CD4-positive, alpha-beta T cell treated with Interferon gamma for 1 hour (primary cell): Measurements from ENCODE around the gene MATK.
"Not testable (repeated sequence)": the region's sequence is repeated elsewhere in the genome, so short reads cannot be mapped to it uniquely, and the experiment has no call there.

Experiments used
- DNase-seq: peaks from one replicate; pipeline ENCODE4 v3.0.0-alpha.2; 2020

The MATK gene

DNA sequence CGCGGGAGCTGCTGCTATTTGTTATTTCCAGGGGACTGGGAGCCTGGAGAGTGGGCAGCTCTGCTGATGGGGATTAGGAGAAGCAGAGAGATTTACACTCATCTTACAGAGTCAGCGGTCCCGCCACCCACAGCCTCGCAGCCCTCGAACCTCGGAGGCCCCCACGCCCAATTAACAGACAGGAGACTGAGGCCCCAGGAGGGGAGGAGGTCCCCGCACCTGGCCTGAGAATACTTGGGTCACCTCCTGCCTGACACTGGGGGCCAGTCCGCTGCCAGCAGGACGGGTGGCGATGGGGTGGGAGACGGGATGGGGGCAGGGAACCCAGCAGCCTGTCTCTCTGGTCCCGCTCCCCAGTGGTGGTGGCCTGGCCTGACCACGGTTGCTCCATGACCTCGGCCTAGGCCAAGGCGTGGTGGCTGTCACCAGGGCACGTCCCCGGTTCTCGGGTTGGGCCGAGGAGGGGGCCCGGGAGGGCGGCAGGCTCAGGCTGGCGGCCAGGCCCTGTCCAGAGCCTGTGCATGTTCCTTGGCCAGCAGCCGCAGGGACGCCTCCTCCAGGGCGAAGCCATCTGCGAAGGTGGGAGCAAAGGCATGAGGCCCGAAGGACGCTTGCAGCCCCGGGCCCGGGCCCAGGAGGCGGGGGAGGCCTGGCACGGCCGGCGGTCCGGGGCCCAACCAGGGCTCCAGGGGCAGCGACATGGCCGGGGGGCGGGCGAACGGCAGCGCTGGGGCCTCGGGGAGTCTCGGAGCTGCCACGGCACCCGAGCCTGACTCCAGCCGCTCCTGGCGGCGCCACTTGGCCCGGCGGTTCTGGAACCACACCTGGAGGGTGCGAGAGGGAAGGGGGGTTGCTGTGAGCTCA, 15.8 kb downstream of the MATK start:
- no peak for DNase-seq

- DNase-seq = no peak
Observed at GRCh38 chr19:3769494-3769893, 16.7 kb downstream of the MATK start.

- DNase-seq = no peak
Observed at GRCh38 chr19:3768748-3769099, 17.5 kb downstream of the MATK start.

GRCh38 chr19:3768015-3768747, 18.0 kb downstream of the MATK start:
- DNase-seq = no peak

- no peak for DNase-seq
Observed at GRCh38 chr19:3767050-3767449, 19.1 kb downstream of the MATK start.

GRCh38 chr19:3766520-3766919, 19.7 kb downstream of the MATK start:
- no peak for DNase-seq

DNA sequence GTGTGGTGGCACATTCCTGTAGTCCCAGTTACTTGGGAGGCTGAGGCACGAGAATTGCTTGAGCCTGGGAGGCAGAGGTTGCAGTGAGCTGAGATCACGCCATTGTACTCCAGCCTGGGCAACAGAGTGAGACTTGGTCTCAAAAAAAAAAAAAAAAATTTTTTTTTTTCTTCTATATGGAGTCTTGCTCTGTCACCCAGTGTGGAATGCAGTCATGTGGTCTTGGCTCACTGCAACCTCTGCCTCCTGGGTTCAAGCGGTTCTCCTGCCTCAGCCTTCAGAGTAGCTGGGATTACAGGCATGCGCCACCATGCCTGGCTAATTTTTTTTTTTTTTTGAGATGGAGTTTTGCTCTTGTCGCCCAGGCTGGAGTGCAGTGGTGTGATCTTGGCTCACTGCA, 20.4 kb downstream of the MATK start:
- not testable (repeated sequence) for DNase-seq

- no peak for DNase-seq
Observed at GRCh38 chr19:3765121-3765520, 21.1 kb downstream of the MATK start.

DNA sequence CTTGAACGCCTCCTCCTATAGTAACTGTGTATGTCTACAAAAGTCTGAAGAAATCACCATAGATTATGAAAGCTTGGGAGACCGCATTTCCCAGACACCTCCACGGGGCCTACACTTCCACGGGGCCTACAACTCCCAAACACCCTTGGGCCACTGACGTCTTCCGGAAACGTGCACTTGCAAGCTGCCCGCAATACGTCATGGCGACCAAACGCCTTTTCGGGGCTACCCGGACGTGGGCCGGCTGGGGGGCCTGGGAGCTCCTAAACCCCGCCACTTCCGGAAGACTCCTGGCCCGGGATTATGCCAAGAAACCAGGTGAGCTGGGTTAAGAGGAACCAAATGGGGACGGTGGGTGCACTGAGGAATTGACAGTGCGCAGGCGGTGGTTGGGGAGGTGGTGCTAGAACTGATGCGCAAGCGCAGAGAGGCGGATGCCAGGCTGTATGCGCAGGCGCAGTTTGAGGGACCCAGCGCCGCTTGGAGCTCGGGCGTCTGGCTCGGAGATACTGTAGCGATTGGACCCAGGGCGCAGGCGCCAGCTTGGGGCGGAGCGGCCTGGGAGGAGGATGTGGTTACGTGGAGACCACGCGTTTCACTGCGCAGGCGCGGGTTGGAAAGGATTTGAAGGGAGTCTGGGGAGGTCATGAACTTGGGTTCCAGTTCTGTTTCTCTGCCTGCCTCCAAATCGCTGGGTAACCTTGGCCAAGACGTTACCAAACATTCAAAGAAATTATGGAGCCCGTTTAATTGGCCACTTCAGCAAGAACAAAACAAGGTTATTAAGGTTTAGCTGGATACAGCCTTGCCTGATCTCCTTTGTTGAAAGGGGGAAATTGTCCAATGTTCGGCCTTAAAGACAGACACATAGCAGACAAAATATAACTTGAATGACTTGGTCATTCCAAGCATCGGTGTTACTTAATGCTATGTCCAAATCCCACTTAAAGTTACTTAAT, 23.4 kb downstream of the MATK start, which contains the start of gene MRPL54:
TSS of gene MRPL54 (plus strand) at position 182 of the 959 bp plus-strand sequence. CDS start at position 201, 19 bp downstream.
- peak; percentile 99 for DNase-seq

DNA sequence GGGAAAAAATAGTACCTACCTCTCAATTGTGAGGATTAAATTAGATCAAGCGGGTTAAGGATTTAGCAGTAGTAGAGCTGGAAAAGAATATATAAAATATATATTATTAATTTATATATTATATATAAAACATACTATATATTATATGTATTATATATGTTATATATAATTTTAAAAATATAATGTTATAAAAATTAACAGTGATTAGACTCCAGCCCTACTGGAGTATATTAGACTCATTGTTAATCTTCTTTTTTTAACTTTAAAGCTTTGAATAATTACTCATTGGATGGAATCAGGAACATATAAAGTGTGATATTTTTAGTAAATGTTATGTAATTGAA, 24.1 kb downstream of the MATK start:
- no peak for DNase-seq

DNA sequence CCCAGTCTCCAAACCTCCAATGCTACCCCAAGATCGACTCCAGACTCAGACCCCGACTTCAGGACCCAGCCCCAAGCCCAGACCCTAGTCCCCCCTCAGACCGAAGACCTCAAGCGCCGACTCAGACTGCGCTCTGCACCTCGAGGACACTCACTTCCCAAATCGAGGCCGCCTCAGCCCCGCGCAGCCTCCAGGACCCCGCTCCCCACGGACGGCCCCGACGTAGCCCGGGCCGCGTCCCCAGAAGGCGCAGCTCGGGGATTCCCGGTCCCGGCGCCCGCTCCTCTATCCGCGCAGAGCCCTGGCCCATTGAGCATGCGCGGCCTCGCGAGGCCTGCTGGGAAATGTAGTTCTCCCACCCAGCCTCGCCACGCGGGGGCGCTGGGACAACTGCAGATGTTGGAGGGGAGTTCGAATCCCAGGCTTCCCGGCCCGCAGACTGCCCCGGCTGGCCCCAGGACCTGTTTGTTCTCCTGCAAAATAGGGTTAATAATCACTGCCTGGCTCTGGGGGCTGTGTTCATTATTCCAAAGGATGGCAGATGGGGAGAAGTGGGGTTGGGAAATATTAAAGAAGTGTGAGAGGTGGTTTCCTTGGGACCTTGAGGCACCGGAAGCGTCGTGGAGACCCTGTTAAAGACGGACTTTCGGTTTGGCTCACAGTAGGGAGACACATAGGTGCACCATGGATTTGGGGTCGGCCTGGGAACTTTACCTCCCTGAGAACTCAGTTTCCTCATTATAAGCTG, 24.6 kb downstream of the MATK start, which contains the start of gene APBA3:
TSS of gene APBA3 (minus strand) at position 311 of the 748 bp plus-strand sequence. CDS start 1,428 bp downstream, outside the sequence.
- peak; percentile 94 for DNase-seq

DNA sequence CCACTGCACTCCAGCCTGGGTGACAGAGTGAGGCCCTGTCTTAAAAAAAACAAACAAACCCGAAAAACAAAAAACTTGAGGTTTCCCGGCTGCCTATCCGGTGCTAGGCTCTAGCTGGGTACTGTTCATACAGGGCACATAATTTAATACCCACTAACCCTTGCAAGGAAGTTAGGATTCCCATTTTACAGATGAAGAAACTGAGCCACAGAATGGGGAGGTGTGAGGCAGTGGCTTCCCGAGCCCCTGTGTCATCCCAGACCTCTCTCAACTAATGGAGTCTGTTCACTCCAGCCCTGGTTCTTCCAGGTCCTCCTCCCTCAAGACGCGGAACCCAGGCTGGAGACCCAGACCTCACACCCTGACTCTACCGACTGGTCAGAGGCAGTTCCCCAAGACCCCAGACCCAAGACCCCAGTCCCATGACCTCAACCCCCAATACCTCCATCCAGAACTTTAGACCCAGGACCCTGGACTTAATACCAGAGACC, 25.3 kb downstream of the MATK start:
- peak; percentile 20 for DNase-seq

DNA sequence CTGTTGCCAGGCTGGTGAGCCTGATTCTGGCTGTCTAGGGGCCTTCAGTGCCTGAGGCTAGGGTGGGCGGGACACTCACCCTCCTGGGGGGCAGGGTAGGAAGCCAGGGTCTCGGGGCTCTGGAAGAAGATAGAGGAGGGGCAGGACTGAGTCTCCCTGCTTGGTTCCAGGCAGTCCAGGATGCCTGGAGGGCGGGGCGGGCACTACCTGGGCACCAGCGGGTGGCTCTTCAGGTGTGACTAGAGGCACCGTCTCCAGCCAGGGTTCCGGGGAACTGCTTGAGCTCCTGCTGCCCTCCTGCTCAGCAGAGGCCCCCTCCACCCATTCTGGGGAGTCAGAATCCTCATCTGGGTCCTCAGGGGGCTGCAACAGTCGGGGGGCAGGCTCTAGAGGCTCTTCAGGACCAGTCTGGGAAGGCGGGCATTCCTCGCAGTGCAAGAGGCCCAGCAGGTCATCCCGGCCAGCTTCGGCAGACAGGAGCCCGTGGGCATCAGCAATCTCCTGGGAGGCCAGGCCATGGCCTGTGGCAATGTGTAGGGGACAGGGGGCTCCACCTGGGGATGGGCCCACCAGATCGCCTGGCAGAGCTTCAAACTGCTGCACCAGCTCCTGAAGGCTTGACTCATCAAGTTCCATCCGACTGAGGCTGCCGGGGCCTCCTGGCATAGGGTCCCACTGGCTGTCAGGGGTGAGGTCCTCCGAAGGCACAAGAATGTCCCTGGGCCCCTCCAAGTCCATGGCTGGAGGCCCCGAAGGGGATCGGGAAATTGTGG, 26.5 kb downstream of the MATK start:
- DNase-seq = no peak

DNA sequence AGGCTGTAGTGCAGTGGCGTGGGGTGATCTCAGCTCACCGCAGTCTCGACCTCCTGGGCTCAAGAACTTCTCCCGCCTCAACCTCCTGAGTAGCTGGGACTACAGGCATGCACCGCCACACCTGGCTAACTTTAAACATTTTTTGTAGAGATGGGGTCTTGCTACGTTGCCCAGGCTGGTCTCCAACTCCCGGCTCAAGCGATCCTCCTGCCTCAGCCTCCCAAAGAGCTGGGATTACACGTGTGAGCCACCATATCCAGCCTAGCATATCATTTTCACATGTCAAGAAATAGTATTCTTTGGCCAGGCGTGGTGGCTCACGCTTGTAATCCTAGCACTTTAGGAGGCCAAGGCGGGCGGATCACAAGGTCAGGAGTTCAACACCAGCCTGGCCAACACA, 27.9 kb downstream of the MATK start:
- DNase-seq = not testable (repeated sequence)

GRCh38 chr19:3757705-3758104, 28.5 kb downstream of the MATK start:
- DNase-seq = not testable (repeated sequence)

GRCh38 chr19:3753631-3754410, 32.4 kb downstream of the MATK start:
- DNase-seq = no peak

DNA sequence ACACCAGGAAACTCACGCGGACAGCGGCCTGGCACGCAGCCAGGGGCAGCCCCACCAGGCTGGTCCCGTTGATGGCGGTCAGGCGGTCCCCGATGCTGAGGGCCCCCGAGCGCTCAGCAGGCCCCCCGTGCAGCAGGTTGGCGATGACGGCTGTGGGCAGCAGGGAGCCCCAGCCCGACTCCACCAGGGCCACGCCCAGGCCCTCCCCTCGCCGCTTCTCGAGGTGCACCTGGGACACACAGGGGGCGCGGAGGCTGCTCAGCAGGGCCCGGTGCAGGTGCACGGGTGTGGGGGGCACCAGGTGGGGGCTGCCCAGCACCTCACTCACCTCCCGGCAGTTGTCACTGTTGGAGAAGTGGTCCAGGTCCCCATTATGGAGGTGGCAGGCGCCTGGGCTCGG, 33.7 kb downstream of the MATK start:
- no peak for DNase-seq

GRCh38 chr19:3751236-3751635, 34.9 kb downstream of the MATK start:
- DNase-seq = no peak

DNA sequence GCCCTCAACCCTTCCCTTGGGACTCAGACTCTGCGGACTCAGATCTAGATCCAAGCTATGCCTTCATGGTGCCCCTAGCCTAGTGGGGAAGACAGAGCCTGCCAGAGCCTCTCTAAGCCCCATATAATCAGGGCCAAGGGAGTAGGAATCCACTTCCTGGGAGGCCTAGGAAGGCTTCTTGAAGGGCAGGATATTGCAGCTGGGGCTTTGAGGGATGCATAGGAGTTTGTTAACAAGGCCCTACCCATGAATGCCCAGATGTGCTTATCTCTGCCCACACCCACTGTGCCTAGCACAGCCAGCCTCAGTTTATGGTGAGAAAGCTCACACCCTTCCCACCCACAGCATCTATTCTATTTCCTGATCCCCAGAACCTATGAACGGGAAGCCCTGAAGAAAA, 36.0 kb downstream of the MATK start:
- no peak for DNase-seq

GRCh38 chr19:3748965-3749364, 37.2 kb downstream of the MATK start:
- no peak for DNase-seq
